22Rv1 (cell line): ENCODE data around the gene TAF10.

Source experiments
- CTCF ChIP-seq: fragments of 450-650 bp; IDR thresholded peaks from 2 replicates; pipeline ENCODE4 v1.5.1; 2017; ENCODE audit warnings: mild to moderate bottlenecking
- ZFX ChIP-seq: fragments of 450-650 bp; IDR thresholded peaks from 2 replicates; pipeline ENCODE4 v1.6.1; 2017; ENCODE audit warnings: antibody characterized with exemption, borderline replicate concordance

- TF ChIP-seq CTCF = no peak
- TF ChIP-seq ZFX = no peak
These were observed 5.3 kb upstream of the TAF10 start for GRCh38 chr11:6617315-6617781.
